Cardiac muscle cell (in vitro differentiated cells and primary cell): ENCODE measurements around the gene RBX1. TPM values are rescaled to one million over a fixed set of nuclear protein-coding genes. Genes with fewer than 3 reads are reported as not detected.

Experiments used
- polyA plus RNA-seq: library from polyadenylated mRNA; unstranded; fragments of >200 nt; fragmentation: Nextera tagmentation; extraction: Ambion mirVana; gene quantifications from 2 replicates; pipeline ENCODE4 v1.2.1, GENCODE V29; 2016
- total RNA-seq: library from RNA; depleted of rRNA; stranded (reverse); fragments of >200 nt; gene quantifications from 2 replicates; pipeline ENCODE4 v1.2.3, GENCODE V29; 2016

The RBX1 gene
- total and polyA plus RNA-seq, 2 experiments from 2014 or later: 86.4 to 356 TPM

Other genes with a start within 250 kb of the RBX1 start
- gene SLC25A17, start 132.0 kb upstream of the RBX1 start, total RNA-seq: 11.2 and 12.7 TPM in 2 replicates
- gene SLC25A17, start 132.0 kb upstream of the RBX1 start, polyA plus RNA-seq: 18.1 and 22.2 TPM in 2 replicates
- gene ST13, start 94.7 kb upstream of the RBX1 start, total RNA-seq: 178 and 301 TPM in 2 replicates
- gene ST13, start 94.7 kb upstream of the RBX1 start, polyA plus RNA-seq: 216 and 221 TPM in 2 replicates
- gene XPNPEP3, start 94.2 kb upstream of the RBX1 start, total RNA-seq: 15.2 and 18.2 TPM in 2 replicates
- 15.8 and 22.2 TPM in 2 replicates for gene XPNPEP3, start 94.2 kb upstream of the RBX1 start, polyA plus RNA-seq
- not detected in 2 replicates for gene DNAJB7, start 89.3 kb upstream of the RBX1 start, total RNA-seq
- 0.39 and 0.93 TPM in 2 replicates for gene DNAJB7, start 89.3 kb upstream of the RBX1 start, polyA plus RNA-seq
- gene EP300, start 141.2 kb downstream of the RBX1 start, total RNA-seq: 47.0 and 60.1 TPM in 2 replicates
- 28.5 and 36.6 TPM in 2 replicates for gene EP300, start 141.2 kb downstream of the RBX1 start, polyA plus RNA-seq